COLO829 (cell line): Measurements from ENCODE around the gene RASSF10.

Experiments
- DNase-seq: peaks from one replicate; pipeline ENCODE4 v3.0.0; 2012; ENCODE audit warnings: low spot score

The RASSF10 gene

GRCh38 chr11:13055200-13055599 lies 46.1 kb downstream of the RASSF10 start:
- DNase-seq = no peak

GRCh38 chr11:13061294-13061990 lies 52.3 kb downstream of the RASSF10 start:
- no peak for DNase-seq
